ENCODE measurements around the gene CBFA2T3. TPM values are rescaled to one million over a fixed set of nuclear protein-coding genes. Genes with fewer than 3 reads are reported as not detected.
"Not testable (repeated sequence)": the region's sequence is repeated elsewhere in the genome, so short reads cannot be mapped to it uniquely, and the experiment has no call there.

The CBFA2T3 gene
- total and polyA plus RNA-seq, 4 donors = 4.7 to 11.8 (median 6.6) TPM

DNA sequence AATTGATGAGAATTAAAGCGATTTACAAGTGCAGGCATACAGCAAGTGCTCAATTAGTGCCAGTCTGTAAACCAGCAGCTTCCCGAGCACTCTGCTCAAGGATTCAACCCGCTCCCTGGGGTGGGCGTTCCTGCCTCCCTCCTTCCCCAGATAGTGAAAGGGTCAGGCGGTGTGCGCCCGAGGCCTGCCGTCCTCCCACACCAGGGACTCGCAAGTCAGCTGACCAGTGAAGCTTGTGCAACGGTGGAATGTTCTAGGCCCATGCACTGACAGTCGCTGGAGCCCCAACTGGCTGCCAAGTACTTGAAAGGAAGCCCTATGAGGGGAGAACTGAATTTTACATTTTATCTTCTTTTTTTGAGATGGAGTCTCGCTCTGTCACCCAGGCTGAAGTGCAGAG lies 57.1 kb downstream of the CBFA2T3 start:
- Histone ChIP-seq H3K4me1 (ENCODE audit: control insufficient read depth in 5 of 5, insufficient read depth in 5 of 5, low read length in 5 of 5) (peaks cover 0 to 40% (median 12%) of the 10 kb centered on the region in 5 donors), H3K4me3 (no peak overlapping the region), H3K9ac (ENCODE audit: insufficient read depth in 1 of 2, low read length in 2 of 2) (no peak overlapping the region), H3K27me3 (ENCODE audit: control insufficient read depth in 3 of 3, insufficient read depth in 3 of 3, low read length in 2 of 3) (peaks cover 0 to 2% (median 0%) of the 10 kb centered on the region in 3 donors), H3K27ac (ENCODE audit: low read depth in 1 of 2, low read length in 1 of 2) (no peak overlapping the region), H3K9me3 (ENCODE audit: control insufficient read depth in 4 of 4, insufficient read depth in 3 of 4, low read length in 3 of 4) (no peaks in the 10 kb centered on the region), H3K36me3 (ENCODE audit: control insufficient read depth in 4 of 4, insufficient read depth in 4 of 4, low read length in 4 of 4) (no peaks in the 10 kb centered on the region)
- no peak for TF ChIP-seq CTCF (IDR thresholded peaks at IDR 0.05; ENCODE audit: control extremely low read depth, extremely low read depth)
- DNase-seq = no peak
- no peak for ATAC-seq (ENCODE audit: insufficient read depth, low FRiP score)
- WGBS, 2 donors = 86 to 89% methylated on average over 12 of the region's 12 CpGs

DNA sequence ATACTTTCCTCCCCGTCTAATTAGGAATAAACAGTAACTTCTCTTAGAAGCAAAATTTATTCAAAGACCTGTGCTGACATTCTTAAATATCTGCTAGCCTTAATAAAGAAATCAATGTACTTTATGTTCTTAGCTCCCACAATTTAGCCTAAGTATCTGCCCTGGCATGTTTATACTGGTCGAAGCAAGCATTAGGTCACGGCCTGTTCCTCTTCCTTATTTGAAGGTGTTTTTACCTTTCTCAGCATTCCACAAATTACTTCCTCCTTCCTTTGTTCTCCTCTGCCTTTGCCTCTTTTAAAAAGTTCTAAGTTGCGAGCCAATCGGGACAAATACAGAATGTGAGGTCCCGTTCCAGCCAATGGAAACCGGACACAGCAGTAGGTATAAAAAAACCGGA lies 58.1 kb downstream of the CBFA2T3 start:
- H3K9ac ChIP-seq (ENCODE audit: insufficient read depth in 1 of 2, low read length in 2 of 2); DNase-seq; H3K4me3 ChIP-seq; H3K27me3 ChIP-seq (ENCODE audit: control insufficient read depth in 3 of 3, insufficient read depth in 3 of 3, low read length in 2 of 3); ATAC-seq (ENCODE audit: insufficient read depth, low FRiP score); H3K36me3 ChIP-seq (ENCODE audit: control insufficient read depth in 4 of 4, insufficient read depth in 4 of 4, low read length in 4 of 4); H3K9me3 ChIP-seq (ENCODE audit: control insufficient read depth in 4 of 4, insufficient read depth in 3 of 4, low read length in 3 of 4); H3K27ac ChIP-seq (ENCODE audit: low read depth in 1 of 2, low read length in 1 of 2): not testable (repeated sequence)
- 83% methylated on average over 8 of the region's 8 CpGs for WGBS, 2 donors
- H3K4me1 ChIP-seq (ENCODE audit: control insufficient read depth in 5 of 5, insufficient read depth in 5 of 5, low read length in 5 of 5) = peaks cover 0 to 46% (median 12%) of the 10 kb centered on the region in 5 donors

GRCh38 chr16:88917915-88918627 lies 58.9 kb downstream of the CBFA2T3 start:
- no peaks in the 10 kb centered on the region for H3K9me3 ChIP-seq (ENCODE audit: control insufficient read depth in 4 of 4, insufficient read depth in 3 of 4, low read length in 3 of 4)
- H3K27ac ChIP-seq (ENCODE audit: low read depth in 1 of 2, low read length in 1 of 2) = no peak overlapping the region
- no peak for ATAC-seq (ENCODE audit: insufficient read depth, low FRiP score)
- no peak for DNase-seq
- no peak overlapping the region for H3K4me3 ChIP-seq
- 83 to 86% methylated on average over 19 of the region's 19 CpGs for WGBS, 2 donors
- H3K4me1 ChIP-seq (ENCODE audit: control insufficient read depth in 5 of 5, insufficient read depth in 5 of 5, low read length in 5 of 5) = peaks cover 0 to 44% (median 12%) of the 10 kb centered on the region in 5 donors
- H3K36me3 ChIP-seq (ENCODE audit: control insufficient read depth in 4 of 4, insufficient read depth in 4 of 4, low read length in 4 of 4) = no peaks in the 10 kb centered on the region
- no peak for TF ChIP-seq CTCF (IDR thresholded peaks at IDR 0.05; ENCODE audit: control extremely low read depth, extremely low read depth)
- H3K9ac ChIP-seq (ENCODE audit: insufficient read depth in 1 of 2, low read length in 2 of 2) = no peak overlapping the region
- peaks cover 0 to 2% (median 0%) of the 10 kb centered on the region in 3 donors for H3K27me3 ChIP-seq (ENCODE audit: control insufficient read depth in 3 of 3, insufficient read depth in 3 of 3, low read length in 2 of 3)

- H3K36me3 ChIP-seq (ENCODE audit: control insufficient read depth in 4 of 4, insufficient read depth in 4 of 4, low read length in 4 of 4) = no peaks in the 10 kb centered on the region
- H3K27me3 ChIP-seq (ENCODE audit: control insufficient read depth in 3 of 3, insufficient read depth in 3 of 3, low read length in 2 of 3) = peaks cover 0 to 2% (median 0%) of the 10 kb centered on the region in 3 donors
- no peak for TF ChIP-seq CTCF (IDR thresholded peaks at IDR 0.05; ENCODE audit: control extremely low read depth, extremely low read depth)
- ATAC-seq (ENCODE audit: insufficient read depth, low FRiP score) = no peak
- DNase-seq = peak in 1 of 3 donors; percentile 20
- H3K4me3 ChIP-seq = no peak overlapping the region
- H3K9ac ChIP-seq (ENCODE audit: insufficient read depth in 1 of 2, low read length in 2 of 2) = no peak overlapping the region
- H3K9me3 ChIP-seq (ENCODE audit: control insufficient read depth in 4 of 4, insufficient read depth in 3 of 4, low read length in 3 of 4) = no peaks in the 10 kb centered on the region
- 74 to 89% methylated on average over 30 of the region's 30 CpGs for WGBS, 2 donors
- peaks cover 0 to 36% (median 10%) of the 10 kb centered on the region in 5 donors for H3K4me1 ChIP-seq (ENCODE audit: control insufficient read depth in 5 of 5, insufficient read depth in 5 of 5, low read length in 5 of 5)
- no peak overlapping the region for H3K27ac ChIP-seq (ENCODE audit: low read depth in 1 of 2, low read length in 1 of 2)
Measured at GRCh38 chr16:88917146-88917914, 59.7 kb downstream of the CBFA2T3 start.
